GM23338 (cell line): ENCODE results near the gene MAP1LC3C. TPM values are rescaled to one million over a fixed set of nuclear protein-coding genes. Genes with fewer than 3 reads are reported as not detected.
A peak's percentile ranks its signal among the peaks of the same experiment; 100 is the strongest.

Experiments used
- ATAC-seq: fragments of 200-7000 bp; cut with Tn5 transposase; 3 replicates; pipeline ENCODE4 v1.9.1; 2020
- DNase-seq: peaks from one replicate; pipeline ENCODE4 v3.0.0-alpha.2; 2015; ENCODE audit warnings: low spot score
- H2AFZ ChIP-seq: fragments of 200-600 bp; sonication (generic); 2 replicates; pipeline ENCODE4 v1.8.0; 2016; ENCODE audit warnings: antibody characterized with exemption, mild to moderate bottlenecking, moderate library complexity
- H3F3A ChIP-seq: fragments of 200-600 bp; sonication (generic); replicated peaks from 2 replicates; pipeline ENCODE4 v1.8.0; 2017; ENCODE audit warnings: antibody characterized with exemption, mixed run types, low read depth
- H3K27ac ChIP-seq: fragments of 200-600 bp; sonication (generic); 2 replicates; pipeline ENCODE4 v1.6.1; 2016; ENCODE audit warnings: low read depth
- H3K27me3 ChIP-seq: fragments of 200-600 bp; sonication (generic); 2 replicates; pipeline ENCODE4 v1.8.0; 2016; ENCODE audit warnings: mild to moderate bottlenecking, mixed run types, moderate library complexity; ENCODE audit not compliant: insufficient read depth
- H3K36me3 ChIP-seq: fragments of 200-600 bp; sonication (generic); 2 replicates; pipeline ENCODE4 v1.8.0; 2016; ENCODE audit warnings: mild to moderate bottlenecking; ENCODE audit not compliant: insufficient read depth
- H3K4me1 ChIP-seq: fragments of 200-600 bp; sonication (generic); 2 replicates; pipeline ENCODE4 v1.8.0; 2016; ENCODE audit warnings: mild to moderate bottlenecking, moderate library complexity; ENCODE audit not compliant: insufficient read depth
- H3K4me2 ChIP-seq: fragments of 200-600 bp; sonication (generic); 2 replicates; pipeline ENCODE4 v1.7.1; 2017; ENCODE audit warnings: mixed run types
- H3K4me3 ChIP-seq: fragments of 200-600 bp; sonication (generic); 2 replicates; pipeline ENCODE4 v1.6.1; 2016; ENCODE audit warnings: mixed run types
- H3K79me2 ChIP-seq: fragments of 200-600 bp; sonication (generic); replicated peaks from 2 replicates; pipeline ENCODE4 v1.8.0; 2017; ENCODE audit warnings: mild to moderate bottlenecking; ENCODE audit not compliant: insufficient read depth
- H3K9me2 ChIP-seq: fragments of 200-600 bp; sonication (generic); 2 replicates; pipeline ENCODE4 v1.8.0; 2017; ENCODE audit not compliant: insufficient read depth
- H4K20me1 ChIP-seq: fragments of 200-600 bp; sonication (generic); replicated peaks from 2 replicates; pipeline ENCODE4 v1.8.0; 2017; ENCODE audit warnings: mild to moderate bottlenecking; ENCODE audit not compliant: insufficient read depth
- H3K27ac Mint-ChIP-seq: 2 replicates; pipeline ENCODE4 v1.8.0; 2020; ENCODE audit warnings: inconsistent platforms, mild to moderate bottlenecking, moderate library complexity, mixed read lengths
- H3K27me3 Mint-ChIP-seq: 3 replicates; pipeline ENCODE4 v1.8.0; 2022; ENCODE audit warnings: low read depth, mild to moderate bottlenecking, moderate library complexity, mixed read lengths, inconsistent platforms; ENCODE audit not compliant: insufficient read depth, poor library complexity
- H3K36me3 Mint-ChIP-seq: 3 replicates; pipeline ENCODE4 v1.8.0; 2021; ENCODE audit warnings: low read depth, mild to moderate bottlenecking, inconsistent platforms, moderate library complexity, mixed read lengths
- H3K4me1 Mint-ChIP-seq: 3 replicates; pipeline ENCODE4 v1.8.0; 2020; ENCODE audit warnings: mild to moderate bottlenecking, inconsistent platforms, mixed read lengths
- H3K4me3 Mint-ChIP-seq: 3 replicates; pipeline ENCODE4 v1.8.0; 2021; ENCODE audit warnings: moderate library complexity, mild to moderate bottlenecking, inconsistent platforms, mixed read lengths
- H3K9me3 Mint-ChIP-seq: 3 replicates; pipeline ENCODE4 v1.8.0; 2020; ENCODE audit warnings: moderate library complexity, mild to moderate bottlenecking, inconsistent platforms, mixed read lengths
- EZH2 ChIP-seq: fragments of 200-600 bp; sonication (generic); IDR thresholded peaks from one replicate; pipeline ENCODE4 v1.8.0; 2017; ENCODE audit warnings: antibody characterized with exemption, mild to moderate bottlenecking, low read depth; ENCODE audit not compliant: unreplicated experiment
- EZH2phosphoT487 ChIP-seq: fragments of 200-600 bp; sonication (generic); IDR thresholded peaks from one replicate; pipeline ENCODE4 v1.8.1; 2018; ENCODE audit warnings: antibody characterized with exemption; ENCODE audit not compliant: unreplicated experiment
- NANOG ChIP-seq: IDR thresholded peaks from 2 replicates; pipeline ENCODE4 v1.6.1; 2016; ENCODE audit warnings: antibody characterized with exemption, borderline replicate concordance
- STAT1 ChIP-seq: IDR thresholded peaks from one replicate; pipeline ENCODE4 v1.6.1; 2016; ENCODE audit warnings: antibody characterized with exemption; ENCODE audit not compliant: unreplicated experiment
- ZNF114 ChIP-seq: fragments of 250-450 bp; sonication (Bioruptor Pico); IDR thresholded peaks from 2 replicates; pipeline ENCODE4 v1.5.0; 2020; ENCODE audit warnings: mild to moderate bottlenecking, moderate library complexity
- ZNF331 ChIP-seq: fragments of 250-450 bp; sonication (Bioruptor Pico); IDR thresholded peaks from 2 replicates; pipeline ENCODE4 v1.5.0; 2020; ENCODE audit warnings: low read depth, mild to moderate bottlenecking, moderate library complexity
- ZNF462 ChIP-seq: fragments of 250-450 bp; sonication (Bioruptor Pico); IDR thresholded peaks from 2 replicates; pipeline ENCODE4 v1.5.0; 2020; ENCODE audit warnings: mild to moderate bottlenecking, moderate library complexity
- polyA plus RNA-seq: library from polyadenylated mRNA; unstranded; fragments of >200 nt; fragmentation: Nextera tagmentation; extraction: Ambion mirVana; gene quantifications from 2 replicates; pipeline ENCODE4 v1.2.1, GENCODE V29; 2016
- total RNA-seq: library from RNA; depleted of rRNA; stranded (reverse); fragments of >200 nt; shearing (Covaris generic); gene quantifications from 2 replicates; pipeline ENCODE4 v1.2.3, GENCODE V29; 2014

Gene MAP1LC3C
- total and polyA plus RNA-seq, 2 experiments from 2014 or later = 1.1 to 1.2 TPM

- no peak for TF ChIP-seq ZNF462
- no peak for TF ChIP-seq ZNF331 (CRISPR knock-in tag)
These were observed 17.6 kb upstream of the MAP1LC3C start (continued) for GRCh38 chr1:242016479-242016878.

- H3K9me3 Mint-ChIP-seq = no peaks in the 10 kb centered on the region; the same call in 2 of the 3 replicates
- Histone ChIP-seq H3F3A (no peaks in the 10 kb centered on the region), H3K27ac (no peak overlapping the region), H3K36me3 (no peaks in the 10 kb centered on the region), H3K4me3 (no peak overlapping the region), H3K9me2 (no peaks in the 10 kb centered on the region), H3K27me3 (no peaks in the 10 kb centered on the region), H3K79me2 (no peaks in the 10 kb centered on the region), H3K4me2 (no peak overlapping the region), H4K20me1 (no peaks in the 10 kb centered on the region), H2AFZ (peak overlapping the region; percentile 88), H3K4me1 (peaks cover 10% of the 10 kb centered on the region; the same call in 1 of the 2 replicates)
- DNase-seq (peak; percentile 6), ATAC-seq (no peak)
- H3K36me3 Mint-ChIP-seq = no peaks in the 10 kb centered on the region
- no peak overlapping the region for H3K27ac Mint-ChIP-seq
- peaks cover 17% of the 10 kb centered on the region for H3K4me1 Mint-ChIP-seq
- no peak overlapping the region for H3K4me3 Mint-ChIP-seq
- H3K27me3 Mint-ChIP-seq = peaks cover 6% of the 10 kb centered on the region
- TF ChIP-seq EZH2phosphoT487 (no peak), NANOG (no peak), EZH2 (no peak), ZNF114 (CRISPR knock-in tag) (no peak), ZNF462 (no peak), STAT1 (no peak)
These were observed 13.2 kb upstream of the MAP1LC3C start for GRCh38 chr1:242011894-242012660.
